Heart left ventricle (tissue), 16 donors: ENCODE data around the gene TUT7. TPM values are rescaled to one million over a fixed set of nuclear protein-coding genes. Genes with fewer than 3 reads are reported as not detected.

ENCODE experiments used
- ATAC-seq, 4 donors: fragments of 200-7000 bp; cut with Tn5 transposase; one replicate each; pipeline ENCODE4 v1.9.1; 2020 to 2022; ENCODE audit warnings: moderate library complexity in 4 of 4, mild to moderate bottlenecking in 3 of 4, moderate number of reproducible peaks in 1 of 4
- DNase-seq, 5 donors: peaks; one replicate each; pipeline ENCODE4 v3.0.0-alpha.2; 2020
- H3K27ac ChIP-seq, 12 donors: fragments of 200-600 bp; sonication (generic) in 4 of 12; one replicate each; pipeline versions ENCODE4 v1.5.0 to v1.8.0; 2016 to 2022; ENCODE audit warnings: mild to moderate bottlenecking in 2 of 12
- H3K27me3 ChIP-seq, 9 donors: fragments of 200-600 bp; sonication (generic) in 2 of 9; one replicate each; pipeline versions ENCODE4 v1.5.1 to v1.8.0; 2016 to 2022; ENCODE audit warnings: mild to moderate bottlenecking in 3 of 9
- H3K36me3 ChIP-seq, 9 donors: fragments of 200-600 bp; sonication (generic) in 2 of 9; one replicate each; pipeline versions ENCODE4 v1.5.0 to v1.8.0; 2018 to 2022; ENCODE audit warnings: mild to moderate bottlenecking in 2 of 9
- H3K4me1 ChIP-seq, 12 donors: fragments of 200-600 bp; sonication (generic) in 4 of 12; one replicate each; pipeline versions ENCODE4 v1.5.0 to v1.8.0; 2016 to 2022; ENCODE audit warnings: mild to moderate bottlenecking in 3 of 12
- H3K4me3 ChIP-seq, 12 donors: fragments of 200-600 bp; sonication (generic) in 4 of 12; one replicate each; pipeline versions ENCODE4 v1.5.0 to v1.8.0; 2017 to 2022; ENCODE audit warnings: mild to moderate bottlenecking in 9 of 12, moderate library complexity in 4 of 12
- H3K9me3 ChIP-seq, 12 donors: fragments of 200-600 bp; sonication (generic) in 4 of 12; one replicate each; pipeline versions ENCODE4 v1.5.0 to v1.8.0; 2016 to 2022; ENCODE audit warnings: mild to moderate bottlenecking in 1 of 12
- POLR2A ChIP-seq, 2 donors: fragments of 450-650 bp; IDR thresholded peaks; one replicate each; pipeline ENCODE4 v1.6.1; 2017; ENCODE audit warnings: antibody characterized with exemption in 2 of 2, mild to moderate bottlenecking in 2 of 2, moderate library complexity in 2 of 2
- WGBS, 4 donors: extraction: QIAGEN DNeasy Blood & Tissue Kit in 2 of 4; methylation state at CpG; one replicate each; pipeline versions ENCODE4 v1.1.5 to v1.1.7; 2013 to 2018; 5-methylcytosine and 5-hydroxymethylcytosine counted together
- intact Hi-C, 10 donors: fragments of 100-400 bp; cut with DNase I; formaldehyde crosslinking; loops; one replicate each; pipeline versions ENCODE4 v1.11.1 to v1.14.2; 2022
- polyA plus RNA-seq, 2 donors: library from polyadenylated mRNA; stranded (reverse); fragments of 200-250 nt; gene quantifications; one replicate each; pipeline ENCODE4 v1.2.3, GENCODE V29; 2013
- total RNA-seq, 9 donors: library from RNA; depleted of rRNA in 2 of 9; stranded (reverse); fragments of >200 nt in 2 of 9; fragmentation: NEBNext Ultra II Directional in 3 of 9; extraction: Animal tissue kit (Norgen Biotek cat#: 25700) in 3 of 9; gene quantifications; one replicate each; pipeline versions ENCODE4 v1.1.0 to v1.2.4, GENCODE V29; 2016 to 2023
- TF ChIP-seq, protein P1 (sequence below), 12 donors: fragments of 200-600 bp; sonication (generic) in 4 of 12; IDR thresholded peaks; one replicate each; pipeline versions ENCODE4 v1.5.0 to v1.8.0; 2018 to 2022; ENCODE audit warnings: antibody characterized with exemption in 12 of 12, mild to moderate bottlenecking in 5 of 12
- donor health status: ischemic (EF 13 %, LVEDD 7.1; RV severe dilation, severe dysfunction).
- donor health status: healthy with polysubstance abuse.
- donor health status: DM: no; HTN: yes; CAD: no.
- donor health status: DM: no; HTN: no; CAD: no.
- donor health status: ischemic (EF 25% LVEDD 6.9; RV normal size, moderate dysfunction).
- donor health status: ischemic (EF 25% LVEDD 5.7; RV mildly dilated, moderate dysfunction).
- donor health status: healthy.
- donor health status: DM: yes; HTN: yes; CAD: no.
- donor health status: ischemic (EF 35%, LVEDD 5.7; RV mildly dilated, moderate dysfunction).
- donor health status: nonischemic (EF 11% LVEDD 7.7; RV severe dilation, severe dysfunction).
- donor health status: DM: yes; HTN: yes; CAD: no.
- donor health status: PGD.
- donor health status: ischemic (EF 29% LVEDD 5.4; RV normal size, mild dysfunction).
- donor health status: nonischemic (EF 23%, LVEDD 6.1; RV moderate dilation, normal function).

TUT7 gene
- total and polyA plus RNA-seq, 11 donors = 7.7 to 31.0 (median 12.1) TPM

DNA sequence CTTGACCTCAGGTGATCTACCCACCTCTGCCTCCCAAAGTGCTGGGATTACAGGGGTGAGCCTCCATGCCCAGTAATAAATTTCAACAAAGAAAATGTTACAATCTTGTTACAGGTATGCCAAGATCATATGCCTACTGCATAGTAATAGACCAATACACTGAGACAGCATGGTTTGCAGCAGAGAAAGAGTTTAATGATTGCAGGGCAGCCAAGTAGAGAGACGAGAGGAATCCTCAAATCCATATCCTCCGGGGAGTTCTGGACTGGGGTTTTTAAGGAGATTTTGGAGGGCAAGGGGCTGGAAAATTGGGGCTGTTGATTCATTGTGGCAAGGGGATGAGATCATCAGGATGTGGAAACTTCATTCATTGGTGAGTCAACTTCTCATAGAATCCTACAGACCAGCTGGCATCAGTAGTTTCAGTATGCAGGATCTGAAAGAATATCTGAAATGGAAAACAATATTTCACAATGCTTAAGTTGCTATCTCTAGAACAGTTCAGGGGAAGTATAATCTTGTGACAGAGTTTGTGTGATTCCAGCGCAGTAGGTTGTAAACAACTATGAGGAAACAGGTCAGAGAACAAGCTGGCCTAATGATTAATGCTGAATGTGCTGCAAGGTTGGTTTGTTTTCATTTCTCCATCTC lies 14.8 kb upstream of the TUT7 start:
- peaks cover 0 to 2% (median 0%) of the 10 kb centered on the region in 9 donors for H3K27me3 ChIP-seq
- H3K27ac ChIP-seq = peak overlapping the region in 1 of 12 donors; percentile 72
- peaks cover 0 to 4% (median 0%) of the 10 kb centered on the region in 12 donors for H3K4me1 ChIP-seq
- peaks cover 0 to 42% (median 23%) of the 10 kb centered on the region in 12 donors for H3K9me3 ChIP-seq
- DNase-seq (no peak), ATAC-seq (peak in 2 of 4 donors; percentile 22 to 42)
- TF ChIP-seq, protein P1, sequence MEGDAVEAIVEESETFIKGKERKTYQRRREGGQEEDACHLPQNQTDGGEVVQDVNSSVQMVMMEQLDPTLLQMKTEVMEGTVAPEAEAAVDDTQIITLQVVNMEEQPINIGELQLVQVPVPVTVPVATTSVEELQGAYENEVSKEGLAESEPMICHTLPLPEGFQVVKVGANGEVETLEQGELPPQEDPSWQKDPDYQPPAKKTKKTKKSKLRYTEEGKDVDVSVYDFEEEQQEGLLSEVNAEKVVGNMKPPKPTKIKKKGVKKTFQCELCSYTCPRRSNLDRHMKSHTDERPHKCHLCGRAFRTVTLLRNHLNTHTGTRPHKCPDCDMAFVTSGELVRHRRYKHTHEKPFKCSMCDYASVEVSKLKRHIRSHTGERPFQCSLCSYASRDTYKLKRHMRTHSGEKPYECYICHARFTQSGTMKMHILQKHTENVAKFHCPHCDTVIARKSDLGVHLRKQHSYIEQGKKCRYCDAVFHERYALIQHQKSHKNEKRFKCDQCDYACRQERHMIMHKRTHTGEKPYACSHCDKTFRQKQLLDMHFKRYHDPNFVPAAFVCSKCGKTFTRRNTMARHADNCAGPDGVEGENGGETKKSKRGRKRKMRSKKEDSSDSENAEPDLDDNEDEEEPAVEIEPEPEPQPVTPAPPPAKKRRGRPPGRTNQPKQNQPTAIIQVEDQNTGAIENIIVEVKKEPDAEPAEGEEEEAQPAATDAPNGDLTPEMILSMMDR (IDR thresholded peaks at IDR 0.05) = no peak
- no peak for TF ChIP-seq POLR2A (IDR thresholded peaks at IDR 0.05)
- no peaks in the 10 kb centered on the region for H3K36me3 ChIP-seq
- H3K4me3 ChIP-seq = no peak overlapping the region
- intact Hi-C loops = no loop called here
- WGBS, 4 donors = 87 to 92% (median 87%) methylated on average over 3 of the region's 3 CpGs

DNA sequence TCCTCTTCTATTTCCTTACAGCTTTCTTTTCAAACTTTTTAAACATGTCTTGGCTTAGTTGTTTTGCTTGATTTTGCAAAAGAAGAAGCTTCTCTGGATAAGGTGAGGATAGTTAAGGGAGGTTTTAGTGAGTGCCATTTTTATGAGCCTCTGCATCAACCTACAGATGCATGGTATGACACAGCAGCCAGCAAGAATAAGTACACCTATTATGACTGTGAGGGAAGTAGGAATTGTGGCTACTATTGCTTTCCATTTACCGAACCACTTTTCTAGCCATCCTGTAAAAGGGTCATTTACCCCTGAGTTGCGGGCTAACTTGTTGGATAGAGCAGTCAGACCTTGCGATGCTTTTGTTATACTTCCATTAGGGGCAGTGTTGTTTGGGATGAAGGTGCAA lies 7.0 kb upstream of the TUT7 start:
- H3K36me3 ChIP-seq = no peaks in the 10 kb centered on the region
- H3K27me3 ChIP-seq = no peaks in the 10 kb centered on the region
- H3K9me3 ChIP-seq = peaks cover 0 to 4% (median 0%) of the 10 kb centered on the region in 12 donors
- H3K27ac ChIP-seq = no peak overlapping the region
- no peak overlapping the region for H3K4me3 ChIP-seq
- TF ChIP-seq POLR2A (IDR thresholded peaks at IDR 0.05) = no peak
- TF ChIP-seq, protein P1 (IDR thresholded peaks at IDR 0.05) = no peak
- 90 to 97% (median 92%) methylated on average over 3 of the region's 3 CpGs for WGBS, 4 donors
- no peak for DNase-seq
- no peak for ATAC-seq
- intact Hi-C loops = no loop called here
- peaks cover 0 to 8% (median 0%) of the 10 kb centered on the region in 12 donors for H3K4me1 ChIP-seq

GRCh38 chr9:86359151-86359879 lies 5.1 kb upstream of the TUT7 start:
- 69 to 75% (median 74%) methylated on average over 3 of the region's 3 CpGs for WGBS, 4 donors
- intact Hi-C loops = no loop called here
- peak overlapping the region in 1 of 12 donors; percentile 48 for H3K27ac ChIP-seq

More at GRCh38 chr9:86359151-86359879, 5.1 kb upstream of the TUT7 start:
- no peak overlapping the region for H3K4me3 ChIP-seq
- peak in 1 of 5 donors; percentile 26 for DNase-seq
- no peaks in the 10 kb centered on the region for H3K27me3 ChIP-seq
- no peak for TF ChIP-seq POLR2A (IDR thresholded peaks at IDR 0.05)
- TF ChIP-seq, protein P1 (IDR thresholded peaks at IDR 0.05) = no peak
- H3K4me1 ChIP-seq = peaks cover 0 to 19% (median 5%) of the 10 kb centered on the region in 12 donors
- ATAC-seq = peak in 3 of 4 donors; percentile 29 to 50 (median 43)
- no peaks in the 10 kb centered on the region for H3K36me3 ChIP-seq
- H3K9me3 ChIP-seq = no peaks in the 10 kb centered on the region
